ENCODE measurements around the gene RYR1.
A peak's percentile ranks its signal among the peaks of the same experiment; 100 is the strongest.

RYR1 gene

DNA sequence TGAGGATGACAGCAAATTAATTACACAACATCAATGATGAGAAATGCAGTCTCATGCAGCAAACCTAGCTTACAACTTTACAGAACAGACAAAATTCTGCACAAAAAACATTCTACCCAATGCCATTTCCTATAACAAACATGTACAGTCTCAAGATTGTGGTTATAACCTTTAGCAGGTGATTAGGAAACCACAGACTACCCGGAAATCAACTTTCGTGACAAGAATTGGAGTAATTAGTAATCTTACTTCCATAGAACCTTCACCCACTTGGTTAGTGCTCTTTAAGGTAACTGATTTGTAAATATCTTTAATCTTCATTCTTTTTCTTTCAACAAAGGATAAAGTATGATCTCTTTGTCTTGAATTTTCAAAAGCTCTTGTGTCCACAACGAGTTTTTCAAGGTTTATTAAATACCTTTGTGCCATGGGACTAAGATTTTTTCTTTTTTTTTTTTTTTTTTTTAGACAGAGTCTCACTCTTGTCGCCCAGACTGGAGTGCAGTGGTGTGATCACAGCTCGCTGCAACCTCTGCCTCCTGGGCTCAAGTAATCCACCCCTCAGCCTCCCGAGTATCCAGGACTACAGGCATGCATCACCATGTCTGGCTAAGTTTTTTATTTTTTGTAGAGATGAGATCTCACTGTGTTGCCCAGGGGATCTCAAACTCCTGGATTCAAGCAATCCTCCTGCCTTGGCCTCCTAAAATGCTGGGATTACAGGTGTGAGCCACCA, 105.5 kb downstream of the RYR1 start:
- DNase-seq (ENCODE audit: insufficient read length) (no peak), FAIRE-seq (no peak)
- no peak for TF ChIP-seq POLR2A (IDR thresholded peaks at IDR 0.05; ENCODE audit: low read depth, low read length)
- TF ChIP-seq TAF1 (IDR thresholded peaks at IDR 0.05; ENCODE audit: borderline replicate concordance, low read depth, low read length): no peak
- no peak for TF ChIP-seq POLR2AphosphoS5 (IDR thresholded peaks at IDR 0.05; ENCODE audit: low read depth, low read length)

DNA sequence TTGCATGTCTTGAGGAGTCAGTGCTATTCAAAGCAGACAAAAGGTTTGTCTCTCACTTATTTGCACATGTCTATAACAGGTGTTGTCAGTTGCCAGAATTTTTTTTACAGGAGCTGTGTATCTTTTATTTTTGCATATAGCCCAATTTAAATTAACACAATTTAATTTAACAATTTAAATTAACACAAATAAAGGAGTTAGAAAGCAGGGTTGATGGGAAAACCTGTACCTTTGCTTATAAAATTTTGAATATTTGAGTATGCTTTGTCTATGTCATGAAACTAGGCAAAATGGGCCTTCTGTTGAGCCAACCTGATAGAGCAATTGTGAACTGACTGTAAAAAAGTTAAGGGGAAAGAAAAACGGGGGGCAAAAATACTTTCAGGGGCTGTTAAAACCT, 106.3 kb downstream of the RYR1 start:
- no peak for TF ChIP-seq TAF1 (IDR thresholded peaks at IDR 0.05; ENCODE audit: borderline replicate concordance, low read depth, low read length)
- TF ChIP-seq POLR2A (IDR thresholded peaks at IDR 0.05; ENCODE audit: low read depth, low read length): no peak
- TF ChIP-seq POLR2AphosphoS5 (IDR thresholded peaks at IDR 0.05; ENCODE audit: low read depth, low read length): no peak
- no peak for DNase-seq (ENCODE audit: insufficient read length)
- FAIRE-seq: no peak

DNA sequence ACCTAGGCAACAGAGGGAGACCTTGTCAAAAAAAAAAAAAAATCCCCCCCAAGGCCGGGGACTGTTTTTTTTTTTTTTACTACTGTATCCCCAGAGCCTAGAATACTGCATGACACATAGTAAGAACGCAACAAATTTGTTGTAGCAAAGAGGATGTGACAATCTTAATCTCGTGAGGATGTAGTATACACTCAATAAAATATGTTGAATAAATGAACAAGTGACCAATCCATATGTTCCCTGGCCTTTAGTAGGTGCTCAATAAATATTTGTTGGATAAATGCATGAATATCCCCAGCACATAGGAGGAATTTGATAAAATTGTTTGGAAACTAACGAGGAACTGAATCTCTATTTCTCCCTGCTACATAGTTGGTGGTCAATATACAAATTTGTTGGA, 108.5 kb downstream of the RYR1 start:
- FAIRE-seq (no peak), DNase-seq (ENCODE audit: insufficient read length) (no peak)
- no peak for TF ChIP-seq POLR2AphosphoS5 (IDR thresholded peaks at IDR 0.05; ENCODE audit: low read depth, low read length)
- no peak for TF ChIP-seq TAF1 (IDR thresholded peaks at IDR 0.05; ENCODE audit: borderline replicate concordance, low read depth, low read length)
- no peak for TF ChIP-seq POLR2A (IDR thresholded peaks at IDR 0.05; ENCODE audit: low read depth, low read length)

DNA sequence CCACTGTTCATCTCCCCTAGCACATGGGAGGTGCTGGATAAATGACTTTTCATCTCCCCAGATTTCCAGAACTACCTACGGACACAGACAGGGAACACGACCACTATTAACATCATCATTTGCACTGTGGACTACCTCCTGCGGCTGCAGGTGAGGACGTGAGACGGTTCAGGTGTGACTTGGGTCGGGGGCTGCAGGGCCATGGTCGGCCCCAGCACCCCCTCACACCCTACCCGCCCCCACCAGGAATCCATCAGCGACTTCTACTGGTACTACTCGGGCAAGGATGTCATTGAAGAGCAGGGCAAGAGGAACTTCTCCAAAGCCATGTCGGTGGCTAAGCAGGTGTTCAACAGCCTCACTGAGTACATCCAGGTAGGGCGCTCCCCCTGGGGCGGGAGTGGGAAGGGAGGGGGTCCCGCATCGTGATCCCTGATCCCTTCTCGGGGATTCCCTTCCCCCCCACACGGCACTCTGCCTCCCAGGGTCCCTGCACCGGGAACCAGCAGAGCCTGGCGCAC, 109.9 kb downstream of the RYR1 start:
- no peak for TF ChIP-seq TAF1 (IDR thresholded peaks at IDR 0.05; ENCODE audit: borderline replicate concordance, low read depth, low read length)
- TF ChIP-seq POLR2AphosphoS5 (IDR thresholded peaks at IDR 0.05; ENCODE audit: low read depth, low read length): no peak
- TF ChIP-seq POLR2A (IDR thresholded peaks at IDR 0.05; ENCODE audit: low read depth, low read length): no peak
- DNase-seq (ENCODE audit: insufficient read length) (no peak), FAIRE-seq (no peak)

DNA sequence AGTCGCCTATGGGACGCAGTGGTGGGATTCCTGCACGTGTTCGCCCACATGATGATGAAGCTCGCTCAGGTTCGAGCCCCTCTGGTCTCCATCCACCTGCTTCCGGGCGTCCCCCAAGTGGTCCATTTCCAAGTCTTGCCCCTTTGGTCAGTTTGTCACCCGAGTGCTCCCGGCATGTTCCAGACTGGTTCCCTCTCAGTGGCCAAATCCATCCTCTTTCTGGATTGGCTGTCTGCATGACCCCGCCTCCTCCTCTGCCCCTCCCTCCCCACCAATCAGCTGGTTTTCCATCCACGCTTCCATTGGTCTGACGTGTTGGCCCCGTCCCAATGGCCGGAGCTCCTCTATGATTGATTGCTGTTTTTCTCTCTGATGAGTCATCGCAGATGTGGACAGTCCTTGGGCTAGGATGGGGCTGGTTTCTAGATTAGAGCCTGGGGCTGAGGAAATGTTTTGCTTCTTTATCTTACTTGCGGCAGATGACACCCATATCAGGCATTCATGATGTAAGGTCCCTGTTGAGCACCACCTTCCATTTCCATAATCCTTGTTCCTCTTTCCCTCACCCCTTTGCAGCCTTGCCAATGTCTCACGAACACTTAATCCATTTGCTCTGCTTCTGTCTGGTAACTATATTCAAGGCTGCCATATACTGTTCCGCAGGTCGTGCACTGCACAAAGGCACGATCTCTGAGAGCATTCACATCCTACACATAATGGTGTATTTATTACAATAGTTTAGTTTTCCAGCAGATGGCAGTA, 110.5 kb downstream of the RYR1 start:
- TF ChIP-seq TAF1 (IDR thresholded peaks at IDR 0.05; ENCODE audit: borderline replicate concordance, low read depth, low read length) (no peak), POLR2AphosphoS5 (IDR thresholded peaks at IDR 0.05; ENCODE audit: low read depth, low read length) (no peak), POLR2A (IDR thresholded peaks at IDR 0.05; ENCODE audit: low read depth, low read length) (no peak)
- no peak for DNase-seq (ENCODE audit: insufficient read length)
- FAIRE-seq: peak; percentile 85

DNA sequence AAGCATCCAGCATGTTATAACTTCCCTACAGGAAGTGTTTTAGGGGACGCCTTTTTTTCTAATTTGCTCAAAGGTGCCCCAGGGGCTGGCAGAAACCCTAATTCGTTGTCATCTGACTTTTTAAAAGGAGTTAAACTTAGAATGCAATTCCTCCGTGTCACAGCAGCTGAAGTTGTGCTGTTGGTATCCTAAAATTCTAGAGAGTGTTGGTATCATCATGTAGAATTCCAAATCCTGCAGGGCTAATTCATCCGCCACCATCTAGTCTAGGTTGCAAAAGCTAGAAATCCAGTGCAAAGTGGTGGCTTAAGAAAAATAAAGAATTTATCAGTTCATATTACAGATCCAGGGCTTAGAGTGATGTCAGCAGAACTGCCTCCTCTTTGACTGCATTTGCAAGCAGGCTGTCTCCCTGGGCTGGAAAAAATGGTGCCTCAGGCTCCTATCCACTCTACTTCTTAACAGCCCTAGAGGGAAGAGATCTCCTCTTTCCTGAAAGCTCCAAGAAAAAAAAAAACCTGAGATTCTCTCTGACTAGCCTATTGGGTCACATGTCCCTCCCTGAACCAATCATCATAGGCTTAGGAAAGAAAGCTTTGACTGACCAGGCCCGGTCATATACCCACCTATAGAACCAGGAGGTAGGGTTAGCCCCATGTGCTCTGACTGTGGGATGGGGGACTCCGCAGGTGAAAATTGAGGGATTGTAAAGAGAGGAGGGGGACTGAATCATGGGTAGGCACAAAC, 111.3 kb downstream of the RYR1 start:
- FAIRE-seq (no peak), DNase-seq (ENCODE audit: insufficient read length) (no peak)
- TF ChIP-seq POLR2A (IDR thresholded peaks at IDR 0.05; ENCODE audit: low read depth, low read length): no peak
- no peak for TF ChIP-seq TAF1 (IDR thresholded peaks at IDR 0.05; ENCODE audit: borderline replicate concordance, low read depth, low read length)
- no peak for TF ChIP-seq POLR2AphosphoS5 (IDR thresholded peaks at IDR 0.05; ENCODE audit: low read depth, low read length)

DNA sequence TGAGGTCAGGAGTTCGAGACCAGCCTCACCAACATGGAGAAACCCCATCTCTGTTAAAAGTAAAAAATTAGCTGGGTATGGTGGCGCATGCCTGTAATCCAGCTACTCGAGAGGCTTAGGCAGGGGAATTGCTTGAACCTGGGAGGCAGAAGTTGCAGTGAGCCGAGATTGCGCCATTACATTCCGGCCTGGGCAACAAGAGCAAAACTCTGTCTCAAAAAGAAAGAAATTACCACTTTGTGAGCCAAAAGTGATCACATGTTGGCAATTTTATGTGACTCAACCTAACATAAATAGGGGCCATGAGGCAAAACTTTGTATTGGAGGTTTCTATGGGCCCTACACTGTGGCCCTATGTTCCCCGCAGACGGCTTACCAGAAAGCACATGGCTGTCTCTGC, 112.1 kb downstream of the RYR1 start:
- no peak for FAIRE-seq
- DNase-seq (ENCODE audit: insufficient read length): no peak

DNA sequence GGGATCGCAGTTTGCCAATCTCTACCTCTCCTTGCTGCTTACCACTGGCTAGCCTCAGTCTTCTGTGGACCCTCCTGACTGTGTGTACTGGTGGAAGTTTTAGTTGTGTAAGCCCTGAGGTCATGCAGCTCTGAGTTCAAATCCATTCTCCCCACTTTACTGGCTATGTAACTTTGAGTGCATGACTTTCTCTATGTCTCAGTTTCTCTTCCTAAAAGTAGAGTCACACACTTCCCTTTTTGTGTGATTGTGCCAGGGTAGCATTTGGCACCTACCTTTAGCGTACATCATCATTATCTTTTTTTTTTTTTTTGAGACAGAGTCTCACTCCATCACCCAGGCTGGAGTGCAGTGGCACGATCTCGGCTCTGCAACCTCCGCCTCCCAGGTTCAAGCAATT, 113.9 kb downstream of the RYR1 start:
- FAIRE-seq (no peak), DNase-seq (ENCODE audit: insufficient read length) (no peak)
- no peak for TF ChIP-seq POLR2AphosphoS5 (IDR thresholded peaks at IDR 0.05; ENCODE audit: low read depth, low read length)
- no peak for TF ChIP-seq POLR2A (IDR thresholded peaks at IDR 0.05; ENCODE audit: low read depth, low read length)
- no peak for TF ChIP-seq TAF1 (IDR thresholded peaks at IDR 0.05; ENCODE audit: borderline replicate concordance, low read depth, low read length)

More for the DNA sequence above, 112.1 kb downstream of the RYR1 start:
- TF ChIP-seq TAF1 (IDR thresholded peaks at IDR 0.05; ENCODE audit: borderline replicate concordance, low read depth, low read length) (no peak), POLR2A (IDR thresholded peaks at IDR 0.05; ENCODE audit: low read depth, low read length) (no peak), POLR2AphosphoS5 (IDR thresholded peaks at IDR 0.05; ENCODE audit: low read depth, low read length) (no peak)

DNA sequence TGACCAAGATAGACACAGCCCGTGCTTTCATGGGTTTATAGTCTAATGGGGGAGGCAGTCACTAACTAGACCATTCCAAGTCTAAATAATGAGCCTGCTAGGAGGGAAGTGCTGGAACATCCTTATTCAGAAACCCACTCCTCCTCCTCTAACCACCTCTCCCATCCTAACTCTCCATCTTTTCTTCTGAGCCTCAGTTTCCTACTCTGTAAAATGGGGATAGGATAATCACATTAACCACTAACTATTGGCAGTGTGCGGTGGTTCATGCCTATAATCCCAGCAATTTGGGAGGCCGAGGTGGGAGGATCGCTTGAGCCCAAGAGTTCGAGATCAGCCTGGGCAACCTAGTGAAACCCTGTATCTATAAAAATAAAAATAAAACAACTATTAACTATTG, 115.6 kb downstream of the RYR1 start:
- TF ChIP-seq POLR2A (IDR thresholded peaks at IDR 0.05; ENCODE audit: low read depth, low read length): no peak
- TF ChIP-seq TAF1 (IDR thresholded peaks at IDR 0.05; ENCODE audit: borderline replicate concordance, low read depth, low read length): no peak
- TF ChIP-seq POLR2AphosphoS5 (IDR thresholded peaks at IDR 0.05; ENCODE audit: low read depth, low read length): no peak
- DNase-seq (ENCODE audit: insufficient read length): no peak
- no peak for FAIRE-seq

DNA sequence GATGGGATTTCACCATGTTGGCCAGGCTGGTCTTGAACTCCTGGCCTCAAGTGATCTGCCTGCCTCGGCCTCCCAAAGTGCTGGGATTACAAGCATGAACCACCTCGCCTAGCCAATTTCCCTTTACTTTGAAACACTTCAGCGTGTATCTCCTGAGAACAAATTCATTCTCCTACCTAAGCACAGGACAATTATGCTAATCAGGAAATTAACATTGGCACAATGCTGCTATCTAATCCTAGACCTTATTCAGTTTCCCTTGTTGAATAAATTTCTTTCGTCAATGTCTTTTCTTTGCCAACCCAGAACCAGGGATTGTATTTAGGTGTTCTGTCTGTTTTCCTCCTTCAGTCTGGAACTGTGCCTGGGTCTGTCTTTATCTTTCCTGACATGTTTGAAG, 116.5 kb downstream of the RYR1 start:
- TF ChIP-seq POLR2AphosphoS5 (IDR thresholded peaks at IDR 0.05; ENCODE audit: low read depth, low read length) (no peak), TAF1 (IDR thresholded peaks at IDR 0.05; ENCODE audit: borderline replicate concordance, low read depth, low read length) (no peak), POLR2A (IDR thresholded peaks at IDR 0.05; ENCODE audit: low read depth, low read length) (no peak)
- FAIRE-seq: no peak
- no peak for DNase-seq (ENCODE audit: insufficient read length)

DNA sequence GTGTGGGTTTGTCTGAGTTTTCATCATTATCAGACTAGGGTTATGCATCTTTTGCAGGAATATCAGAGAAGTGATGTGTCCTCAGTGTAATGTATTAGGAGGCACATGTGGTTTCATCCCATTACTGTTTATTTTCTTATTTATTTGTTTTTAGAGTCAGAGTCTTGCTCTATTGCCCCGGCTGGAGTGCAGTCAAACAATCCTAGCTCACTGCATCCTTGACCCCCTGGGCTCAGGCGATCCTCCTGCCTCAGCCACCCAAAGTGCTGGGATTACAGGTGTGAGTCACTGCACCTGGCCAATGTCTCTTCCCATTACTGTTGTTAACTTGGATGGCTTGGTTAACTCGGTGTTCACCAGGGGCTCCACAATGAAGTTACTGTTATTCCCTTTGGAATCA, 116.9 kb downstream of the RYR1 start:
- FAIRE-seq (no peak), DNase-seq (ENCODE audit: insufficient read length) (no peak)
- TF ChIP-seq POLR2A (IDR thresholded peaks at IDR 0.05; ENCODE audit: low read depth, low read length) (no peak), POLR2AphosphoS5 (IDR thresholded peaks at IDR 0.05; ENCODE audit: low read depth, low read length) (no peak), TAF1 (IDR thresholded peaks at IDR 0.05; ENCODE audit: borderline replicate concordance, low read depth, low read length) (no peak)

All from GM12892 (cell line).